Renal pelvis (tissue), 4 donors: ENCODE measurements around the gene SLC44A3. TPM values are rescaled to one million over a fixed set of nuclear protein-coding genes. Genes with fewer than 3 reads are reported as not detected.
"Not testable (repeated sequence)": the region's sequence is repeated elsewhere in the genome, so short reads cannot be mapped to it uniquely, and the experiment has no call there.

Experiments used
- DNase-seq: peaks from one replicate; pipeline ENCODE4 v3.0.0-alpha.2; 2013
- polyA plus RNA-seq, 3 donors: library from polyadenylated mRNA; unstranded; fragments of 120-200 nt; gene quantifications; one replicate each; pipeline ENCODE4 v1.2.1, GENCODE V29; 2013; ENCODE audit not compliant: insufficient read length in 3 of 3

The SLC44A3 gene
- polyA plus RNA-seq, 3 donors: 52.8 to 88.6 (median 62.1) TPM

DNA sequence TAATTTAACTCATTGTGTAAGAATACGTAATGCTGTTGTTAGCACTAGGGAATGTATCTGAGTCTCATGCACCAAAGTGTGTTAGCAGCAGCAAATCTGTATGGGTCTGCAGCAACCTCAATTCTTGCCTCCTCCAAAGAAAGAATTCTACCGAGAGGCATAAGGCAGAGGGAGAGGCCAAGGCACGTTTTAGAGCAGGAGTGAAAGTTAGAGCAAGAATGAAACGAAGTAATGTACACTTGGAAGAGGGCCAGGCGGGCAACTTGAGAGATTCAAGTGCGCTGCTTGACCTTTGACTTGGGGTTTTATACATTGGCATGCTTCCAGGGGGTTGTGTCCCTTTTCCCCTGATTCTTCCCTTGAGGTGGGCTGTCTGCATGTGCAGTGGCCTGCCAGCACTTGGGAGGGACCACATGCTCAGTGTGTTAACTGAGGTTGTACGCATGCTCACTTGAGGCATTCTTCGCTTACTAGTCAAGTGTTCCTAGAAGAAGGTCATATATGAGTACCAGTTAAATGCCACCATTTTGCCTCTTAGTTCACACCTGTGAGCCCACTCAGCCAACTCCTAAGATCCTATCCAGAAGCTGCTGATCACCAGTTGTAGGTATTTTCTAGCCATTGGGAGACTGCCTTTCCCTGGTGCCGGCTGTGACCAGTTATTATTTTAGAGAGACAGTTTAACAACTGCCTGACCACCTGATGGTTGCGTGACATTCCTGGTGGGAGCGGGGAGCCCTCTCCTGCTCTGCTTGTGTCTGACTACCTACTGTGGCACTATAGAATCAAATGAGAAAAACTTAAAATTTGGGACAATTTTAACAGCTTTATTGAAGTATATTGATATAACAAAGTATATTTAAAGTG lies 109.4 kb downstream of the SLC44A3 start:
- no peak for DNase-seq

DNA sequence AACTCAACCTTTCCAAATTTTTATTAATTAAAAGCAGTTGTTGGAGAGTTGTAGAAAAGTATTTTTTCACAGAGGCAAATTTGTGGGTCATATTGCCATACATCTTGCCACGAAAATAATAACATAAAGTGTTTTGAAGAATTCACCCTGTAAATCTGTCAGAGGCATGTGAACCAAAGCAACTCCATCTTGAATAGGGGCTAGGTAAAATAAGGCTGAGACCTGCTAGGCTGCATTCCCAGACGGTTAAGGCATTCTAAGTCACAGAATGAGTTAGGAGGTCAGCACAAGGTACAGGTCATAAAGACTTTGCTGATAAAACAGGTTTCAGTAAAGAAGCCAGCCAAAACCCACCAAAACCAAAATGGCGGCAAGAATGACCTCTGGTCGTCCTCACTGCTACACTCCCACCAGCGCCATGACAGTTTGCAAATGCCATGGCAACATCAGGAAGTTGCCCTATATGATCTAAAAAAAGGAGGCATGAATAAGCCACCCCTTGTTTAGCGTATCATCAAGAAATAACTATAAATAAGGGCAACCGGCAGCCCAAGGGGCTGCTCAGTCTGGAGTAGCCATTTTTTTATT lies 111.2 kb downstream of the SLC44A3 start:
- DNase-seq: no peak

DNA sequence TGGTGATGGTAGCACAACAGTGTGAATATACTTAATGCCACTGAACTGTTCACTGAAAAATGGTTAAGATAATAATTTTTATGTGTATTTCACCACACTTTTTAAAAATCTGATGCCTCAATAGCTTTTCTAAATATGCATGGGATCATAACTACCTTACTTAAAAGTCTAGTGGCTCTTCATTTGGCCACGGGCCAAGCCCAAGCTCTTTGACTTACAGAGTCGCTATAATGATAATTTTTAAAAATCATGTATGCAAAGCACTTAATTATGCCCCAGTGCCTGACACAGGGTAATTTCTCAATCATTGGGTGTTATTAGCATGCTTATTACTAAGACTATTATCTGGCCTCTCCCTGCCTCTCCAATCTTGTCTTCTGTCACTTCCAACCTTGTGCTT lies 114.4 kb downstream of the SLC44A3 start:
- DNase-seq: no peak

DNA sequence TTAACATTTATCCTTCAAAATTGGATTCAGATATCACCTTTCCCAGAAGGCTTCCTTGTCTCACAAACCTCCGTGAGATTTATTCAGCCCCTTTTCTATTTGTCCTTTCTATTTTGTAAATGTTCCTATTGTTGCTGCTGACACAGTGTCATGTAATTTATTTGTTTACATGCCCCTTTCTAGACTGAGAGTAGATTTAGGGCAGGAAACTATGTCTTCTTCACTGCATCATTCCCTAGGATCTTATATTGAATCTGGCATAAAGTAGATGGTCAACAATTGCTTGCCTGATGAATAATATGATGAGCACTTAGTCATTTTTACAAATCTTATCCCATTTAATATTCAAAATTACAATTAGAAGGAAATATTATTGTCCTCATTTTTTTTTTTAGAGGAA lies 114.9 kb downstream of the SLC44A3 start:
- DNase-seq: no peak

DNA sequence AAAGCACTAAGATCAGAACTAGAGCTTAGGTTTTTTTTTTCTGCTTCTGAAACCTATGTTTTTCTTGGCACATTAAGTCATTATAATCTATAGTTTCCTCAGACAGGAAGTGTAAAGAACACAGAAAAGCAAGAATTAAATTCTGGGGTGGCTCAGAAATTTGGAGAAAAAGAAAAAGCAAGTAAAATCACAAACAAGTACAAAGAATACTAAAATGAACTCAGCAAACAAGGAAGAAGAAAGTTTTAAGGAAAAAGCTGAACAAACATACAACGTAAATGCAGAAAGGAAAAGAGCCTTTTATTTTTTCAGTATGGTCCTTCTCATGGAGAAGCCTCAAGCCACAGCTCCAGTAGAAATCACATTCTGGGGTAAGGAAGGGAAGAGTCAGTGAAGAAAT lies 115.3 kb downstream of the SLC44A3 start:
- no peak for DNase-seq

DNA sequence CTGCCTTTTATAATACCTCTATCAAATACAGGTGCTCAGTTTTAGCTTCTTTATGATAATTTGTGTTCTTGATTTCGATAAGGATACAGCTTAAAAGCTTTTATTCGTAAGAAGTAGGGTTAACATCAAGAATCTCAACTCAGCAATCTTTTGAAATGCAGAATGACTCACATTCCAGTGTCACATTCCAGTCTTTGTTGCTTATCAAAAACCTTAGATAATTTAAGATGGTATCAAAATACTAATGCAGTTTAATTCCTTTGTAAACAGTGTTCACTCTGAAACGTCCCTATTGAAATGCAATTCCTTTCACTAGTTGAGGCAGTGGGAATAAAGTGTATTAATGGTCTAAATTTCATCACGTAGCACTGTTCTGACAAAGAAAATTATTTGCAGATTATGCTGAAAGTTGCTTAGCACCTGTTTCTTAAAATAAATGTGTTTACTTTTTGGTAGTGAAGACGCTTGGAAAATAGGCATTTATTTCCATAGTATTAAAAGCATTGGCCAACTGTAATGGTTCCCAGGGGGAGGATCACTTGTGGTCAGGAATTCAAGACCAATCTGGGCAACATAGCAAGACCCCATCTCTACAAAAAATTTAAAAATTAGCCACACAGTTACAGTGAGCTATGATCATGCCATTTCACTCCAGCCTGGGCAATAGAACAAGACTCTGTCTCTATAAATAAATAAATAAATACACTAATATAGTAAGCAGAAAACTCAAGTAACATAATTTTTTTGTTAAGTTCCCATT lies 116.9 kb downstream of the SLC44A3 start:
- DNase-seq: no peak

DNA sequence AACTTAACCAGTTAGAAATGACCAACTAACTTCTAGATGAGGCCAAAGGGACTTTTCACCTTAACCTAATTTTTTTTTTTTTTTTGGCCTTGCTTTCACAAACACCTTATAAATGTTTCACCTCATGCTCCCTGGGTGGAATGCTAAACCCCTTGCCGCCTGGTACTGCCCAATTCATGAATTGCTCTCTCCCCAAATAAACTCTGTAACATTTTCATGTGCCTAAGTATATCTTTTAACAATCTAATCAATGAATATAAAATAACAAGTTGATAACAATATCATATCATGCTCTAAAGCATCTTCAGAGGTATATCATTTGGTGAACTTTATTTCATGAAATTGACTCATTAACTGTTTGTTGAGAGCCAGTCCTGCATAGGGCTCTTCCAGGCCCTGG lies 117.7 kb downstream of the SLC44A3 start:
- DNase-seq: no peak

DNA sequence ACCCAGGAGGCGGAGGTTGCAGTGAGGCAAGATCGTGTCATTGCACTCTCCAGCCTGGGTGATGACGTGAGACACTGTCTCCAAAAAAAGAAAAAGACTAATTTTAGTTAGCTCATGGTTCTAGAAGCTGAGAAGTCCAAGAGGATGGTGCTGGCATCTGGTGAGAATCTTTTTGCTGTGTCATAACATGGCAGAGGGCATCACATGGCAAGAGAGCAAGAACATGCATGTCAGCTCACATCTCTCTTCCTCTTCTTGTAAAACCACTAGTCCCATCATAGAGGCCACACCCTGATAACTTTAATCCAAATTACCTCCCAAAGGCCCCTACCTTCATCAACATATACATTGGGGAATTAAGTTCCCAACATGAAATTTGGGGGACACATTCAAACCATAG lies 120.6 kb downstream of the SLC44A3 start:
- DNase-seq: no peak

DNA sequence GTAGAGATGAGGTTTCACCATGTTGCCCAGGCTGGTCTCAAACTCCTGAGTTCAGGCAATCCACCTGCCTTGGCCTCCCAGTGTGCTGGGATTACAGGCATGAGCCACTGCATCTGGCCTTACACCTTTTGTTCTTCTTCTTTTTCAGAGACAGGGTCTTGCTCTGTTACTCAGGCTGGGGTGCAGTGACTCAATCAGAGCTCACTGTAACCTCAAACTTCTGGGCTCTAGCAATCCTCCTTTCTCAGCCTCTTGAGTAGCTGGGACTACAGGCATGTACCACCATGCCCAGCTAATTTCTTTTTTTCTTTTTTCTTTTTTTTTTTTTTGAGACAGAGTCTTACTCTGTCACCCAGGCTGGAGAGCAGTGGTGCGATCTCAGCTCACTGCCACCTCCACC lies 121.3 kb downstream of the SLC44A3 start:
- not testable (repeated sequence) for DNase-seq

DNA sequence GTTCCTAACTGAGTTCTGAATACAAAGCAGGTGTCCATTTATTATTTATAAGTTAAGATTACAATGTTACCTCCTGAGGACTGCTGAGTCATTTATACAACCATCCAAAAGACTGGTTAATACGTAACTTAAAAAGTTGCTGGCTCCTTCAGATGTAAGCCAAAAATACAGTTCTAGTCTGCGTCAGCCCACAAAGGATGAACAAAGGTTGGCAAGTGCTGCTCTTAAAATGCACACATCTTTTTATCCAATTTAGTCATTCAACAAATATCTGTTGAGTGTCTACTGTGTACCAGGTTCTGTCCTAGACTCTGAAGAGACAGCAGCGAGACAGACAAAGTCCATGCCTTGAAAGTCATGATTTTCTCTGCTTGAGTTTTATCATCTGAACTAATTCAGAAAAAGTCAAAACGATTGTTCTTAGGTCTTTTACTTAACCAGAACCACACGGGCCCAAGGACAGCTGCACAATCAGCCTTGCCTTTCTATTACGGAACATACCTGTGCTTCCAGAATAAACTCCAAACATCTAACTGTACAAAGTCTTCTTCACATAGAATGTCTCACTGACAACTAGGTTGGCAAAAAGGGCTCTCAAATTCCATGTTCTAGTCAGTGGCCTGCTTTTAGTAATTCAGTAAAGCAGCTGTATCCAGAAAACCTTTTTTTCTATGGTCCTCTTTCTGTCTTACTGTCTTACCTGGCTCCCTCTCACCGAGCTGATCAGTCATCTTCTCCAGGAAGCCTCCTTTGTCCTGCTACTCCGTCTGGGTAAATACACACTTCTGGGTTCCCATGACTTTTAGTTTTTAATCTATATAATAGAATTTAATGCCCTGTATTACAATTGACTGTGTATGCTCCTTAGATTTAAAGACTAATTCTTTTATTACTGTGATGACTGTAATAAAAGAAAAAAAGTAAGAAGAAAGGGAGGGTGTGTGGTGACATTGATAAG lies 122.3 kb downstream of the SLC44A3 start:
- no peak for DNase-seq

Other genes with a start within 250 kb of the SLC44A3 start
- 100 to 1,000 TPM; 287 to 345 (median 328) TPM for gene CNN3, start 106.8 kb downstream of the SLC44A3 start, polyA plus RNA-seq